NCI-H446 (cell line): ENCODE measurements around the gene DDR2.
"Not testable (repeated sequence)": the region's sequence is repeated elsewhere in the genome, so short reads cannot be mapped to it uniquely, and the experiment has no call there.

ENCODE experiments used
- DNase-seq, 2 experiments: peaks; one replicate each; lab custom pipeline; 2025; lab: John Stamatoyannopoulos, UW

Gene DDR2

GRCh38 chr1:162772571-162773154, 140.4 kb downstream of the DDR2 start:
- no peak for DNase-seq

GRCh38 chr1:162774007-162774406, 141.7 kb downstream of the DDR2 start:
- no peak for DNase-seq

- no peak for DNase-seq
Observed at GRCh38 chr1:162779043-162779442, 146.8 kb downstream of the DDR2 start.

GRCh38 chr1:162782671-162783070, 150.4 kb downstream of the DDR2 start:
- no peak for DNase-seq

- not testable (repeated sequence) for DNase-seq
Observed at GRCh38 chr1:162784926-162785325, 152.7 kb downstream of the DDR2 start.

GRCh38 chr1:162788783-162789182, 156.5 kb downstream of the DDR2 start:
- DNase-seq = peak in 1 of 2 experiments; percentile 55

GRCh38 chr1:162790303-162790984, 158.2 kb downstream of the DDR2 start, which contains the start of gene HSD17B7:
TSS of gene HSD17B7 (plus strand) at chr1:162790702. CDS start at chr1:162790801, 99 bp downstream.
- DNase-seq = peak; percentile 82 to 88

GRCh38 chr1:162790985-162791357, 158.7 kb downstream of the DDR2 start:
- peak; percentile 8 to 51 for DNase-seq

- DNase-seq = not testable (repeated sequence)
Observed at GRCh38 chr1:162794284-162794683, 162.0 kb downstream of the DDR2 start.

GRCh38 chr1:162796617-162797279, 164.5 kb downstream of the DDR2 start:
- DNase-seq = not testable (repeated sequence)

- peak; percentile 76 to 78 for DNase-seq
Observed at GRCh38 chr1:162799995-162800830, 167.9 kb downstream of the DDR2 start.

GRCh38 chr1:162807503-162807902, 175.2 kb downstream of the DDR2 start:
- not testable (repeated sequence) for DNase-seq

GRCh38 chr1:162812357-162812756, 180.1 kb downstream of the DDR2 start:
- DNase-seq = not testable (repeated sequence)

GRCh38 chr1:162818136-162818535, 185.9 kb downstream of the DDR2 start:
- DNase-seq = not testable (repeated sequence)

GRCh38 chr1:162818666-162819065, 186.4 kb downstream of the DDR2 start:
- not testable (repeated sequence) for DNase-seq

GRCh38 chr1:162822391-162823200, 190.3 kb downstream of the DDR2 start:
- DNase-seq = peak in 1 of 2 experiments; percentile 33

GRCh38 chr1:162823231-162823630, 191.0 kb downstream of the DDR2 start:
- no peak for DNase-seq

GRCh38 chr1:162823771-162824525, 191.7 kb downstream of the DDR2 start:
- DNase-seq = no peak

GRCh38 chr1:162829268-162829667, 197.0 kb downstream of the DDR2 start:
- DNase-seq = no peak

- no peak for DNase-seq
Observed at GRCh38 chr1:162832470-162832869, 200.2 kb downstream of the DDR2 start.
